ENCODE measurements around the gene RASGEF1B. TPM values are rescaled to one million over a fixed set of nuclear protein-coding genes. Genes with fewer than 3 reads are reported as not detected.
A peak's percentile ranks its signal among the peaks of the same experiment; 100 is the strongest.

Gene RASGEF1B
- total and polyA plus RNA-seq, 2 of the 4 experiments (the other 2 are of a cell fraction), result 0.09 to 0.36 TPM

DNA sequence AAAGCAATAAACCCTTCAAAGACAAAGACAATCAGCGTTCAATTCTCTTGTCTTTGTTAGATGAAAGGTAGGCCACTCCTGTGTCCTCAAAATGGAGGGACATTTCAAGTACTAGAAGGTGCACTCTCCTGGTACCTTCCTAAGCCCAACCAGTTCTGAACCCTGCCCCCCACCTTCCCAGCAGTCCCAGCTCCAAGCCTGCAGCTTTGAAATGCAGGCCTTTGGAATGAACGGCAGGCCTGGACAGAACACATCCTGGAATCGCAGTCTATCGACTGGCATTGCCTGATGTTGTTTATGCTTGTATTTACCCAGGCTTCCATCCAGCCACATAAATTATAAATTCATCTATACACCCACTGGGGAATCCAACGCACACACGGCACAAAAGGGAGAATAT lies 47.4 kb downstream of the RASGEF1B start:
- Histone ChIP-seq H3K27me3 (ENCODE audit: control insufficient read depth, insufficient read depth, low read length) (no peaks in the 10 kb centered on the region), H4K8ac (ENCODE audit: low read depth in 2 of 2, low read length in 2 of 2) (peak overlapping the region; percentile 6 to 22; a peak in 1 of 4 replicates), H2AK9ac (replicated peaks; ENCODE audit: low read depth, low read length, poor library complexity) (no peak overlapping the region), H2AFZ (replicated peaks; ENCODE audit: low read length, poor library complexity) (no peak overlapping the region), H4K20me1 (ENCODE audit: insufficient read depth, low read length) (no peaks in the 10 kb centered on the region), H3K4me3 (ENCODE audit: insufficient read depth, low read depth, low read length) (no peak overlapping the region), H3K14ac (replicated peaks; ENCODE audit: low read depth, low read length) (no peak overlapping the region), H2BK5ac (ENCODE audit: low read depth, low read length, poor library complexity, severe bottlenecking) (peak overlapping the region; percentile 9), H4K5ac (ENCODE audit: low read depth, low read length) (peak overlapping the region; percentile 81), H3K9ac (ENCODE audit: low read depth, low read length) (peak overlapping the region; percentile 55), H2AK5ac (ENCODE audit: low read depth, low read length) (no peak overlapping the region), H2BK15ac (ENCODE audit: low read depth, low read length) (no peak overlapping the region), H3K4me2 (ENCODE audit: low read depth, low read length) (no peak overlapping the region; the same call in 1 of the 2 replicates), H4K91ac (ENCODE audit: insufficient read depth, low read depth, low read length) (peak overlapping the region; percentile 50), H3K4me1 (ENCODE audit: control insufficient read depth, insufficient read depth, low read length) (peaks cover 18% of the 10 kb centered on the region), H3K36me3 (ENCODE audit: control insufficient read depth, insufficient read depth, low read length) (no peaks in the 10 kb centered on the region), H3K27ac (ENCODE audit: insufficient read depth, low read length) (peak overlapping the region; percentile 100; the same call in 1 of the 2 replicates), H3K9me3 (ENCODE audit: control insufficient read depth, insufficient read depth, low read length) (no peaks in the 10 kb centered on the region), H3K9me1 (ENCODE audit: insufficient read depth, low read length) (no peaks in the 10 kb centered on the region; the same call in 1 of the 2 replicates), H3K18ac (ENCODE audit: low read depth, low read length) (peak overlapping the region; percentile 73), H3K79me1 (ENCODE audit: low read depth in 1 of 2, low read length in 2 of 2) (no peaks in the 10 kb centered on the region), H2BK120ac (ENCODE audit: low read depth, low read length) (peak overlapping the region; percentile 12; the same call in 1 of the 2 replicates), H3K56ac (ENCODE audit: extremely low read depth, insufficient read depth, low read length) (0 out of 2 replicates have a peak overlapping the region, but pooled peaks have one; percentile 1), H3K4ac (ENCODE audit: low read depth, low read length) (0 out of 2 replicates have a peak overlapping the region, but pooled peaks have one; percentile 11), H3K23ac (ENCODE audit: low read depth, low read length) (no peak overlapping the region), H2BK20ac (ENCODE audit: low read depth, low read length) (no peak overlapping the region)
- dilution Hi-C loops (cut with HindIII; ENCODE audit: low sequenced_read_pairs, unreplicated experiment), result loop anchor here (25.0 kb wide), 1 partner anchor 413 kb away; no protein-coding TSS in a partner anchor
- ATAC-seq (ENCODE audit: low read depth), result peak; percentile 16
- in situ Hi-C loops (cut with MboI; ENCODE audit: low sequenced_read_pairs), result no loop called here
- TF ChIP-seq FOS (IDR thresholded peaks at IDR 0.05; ENCODE audit: low read depth, low read length) (no peak), MAFK (IDR thresholded peaks at IDR 0.05; ENCODE audit: low read depth, low read length) (no peak), MXI1 (IDR thresholded peaks at IDR 0.05; ENCODE audit: borderline replicate concordance, low read depth, low read length) (no peak), NFE2L2 (IDR thresholded peaks at IDR 0.05; ENCODE audit: low read depth, low read length) (no peak), CHD1 (IDR thresholded peaks at IDR 0.05; ENCODE audit: low read depth, low read length) (no peak)
- TF ChIP-seq, protein P1, sequence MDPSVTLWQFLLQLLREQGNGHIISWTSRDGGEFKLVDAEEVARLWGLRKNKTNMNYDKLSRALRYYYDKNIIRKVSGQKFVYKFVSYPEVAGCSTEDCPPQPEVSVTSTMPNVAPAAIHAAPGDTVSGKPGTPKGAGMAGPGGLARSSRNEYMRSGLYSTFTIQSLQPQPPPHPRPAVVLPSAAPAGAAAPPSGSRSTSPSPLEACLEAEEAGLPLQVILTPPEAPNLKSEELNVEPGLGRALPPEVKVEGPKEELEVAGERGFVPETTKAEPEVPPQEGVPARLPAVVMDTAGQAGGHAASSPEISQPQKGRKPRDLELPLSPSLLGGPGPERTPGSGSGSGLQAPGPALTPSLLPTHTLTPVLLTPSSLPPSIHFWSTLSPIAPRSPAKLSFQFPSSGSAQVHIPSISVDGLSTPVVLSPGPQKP (IDR thresholded peaks at IDR 0.05; ENCODE audit: borderline replicate concordance, low read depth, low read length), result no peak
- ChIA-PET POLR2A (ENCODE audit: unreplicated experiment) (no interaction called here), CTCF (interaction anchor here (0.8 to 1.7 kb wide), 3 partner anchors 25 to 1689 kb away, joined by 3 to 6 read pairs (median 5); no protein-coding TSS in a partner anchor)
- no CpG with 5 or more reads among the region's 6 CpGs for WGBS, 2 experiments (ENCODE audit: extremely low coverage in 2 of 2, insufficient read length in 1 of 2)
- DNase-seq, result no peak
- intact Hi-C loops (cut with micrococcal nuclease), result no loop called here
- no TSS peak for BruUV-seq (replicated peaks)

Measured in IMR-90 (cell line).